ENCODE results near the gene CCL26.
"Not testable (repeated sequence)": the region's sequence is repeated elsewhere in the genome, so short reads cannot be mapped to it uniquely, and the experiment has no call there.

Gene CCL26

GRCh38 chr7:75738604-75738974, 33.4 kb downstream of the CCL26 start, which contains the start of gene HIP1:
HIP1 (minus strand) TSS chr7:75738941; CDS start chr7:75738920, 21 bp downstream.
- no peak for DNase-seq

- DNase-seq: no peak
Observed at GRCh38 chr7:75737856-75738603, 34.0 kb downstream of the CCL26 start.

- no peak for DNase-seq
Observed at GRCh38 chr7:75735581-75736350, 36.2 kb downstream of the CCL26 start.

- DNase-seq: no peak
Observed at GRCh38 chr7:75734586-75735458, 37.2 kb downstream of the CCL26 start.

- no peak for DNase-seq
Observed at GRCh38 chr7:75732764-75733630, 39.0 kb downstream of the CCL26 start.

GRCh38 chr7:75732016-75732521, 39.9 kb downstream of the CCL26 start:
- DNase-seq: no peak

- DNase-seq: no peak
Observed at GRCh38 chr7:75729851-75730274, 42.1 kb downstream of the CCL26 start.

GRCh38 chr7:75727881-75728593, 44.0 kb downstream of the CCL26 start:
- no peak for DNase-seq

- not testable (repeated sequence) for DNase-seq
Observed at GRCh38 chr7:75727351-75727750, 44.7 kb downstream of the CCL26 start.

GRCh38 chr7:75725306-75725705, 46.7 kb downstream of the CCL26 start:
- no peak for DNase-seq

- DNase-seq: no peak
Observed at GRCh38 chr7:75723444-75723843, 48.6 kb downstream of the CCL26 start.

GRCh38 chr7:75722373-75722772, 49.6 kb downstream of the CCL26 start:
- DNase-seq: no peak

- DNase-seq: not testable (repeated sequence)
Observed at GRCh38 chr7:75721922-75722321, 50.1 kb downstream of the CCL26 start.

GRCh38 chr7:75721426-75721825, 50.6 kb downstream of the CCL26 start:
- no peak for DNase-seq

- DNase-seq: no peak
Observed at GRCh38 chr7:75719626-75720025, 52.4 kb downstream of the CCL26 start.

Data from NCI-H1436 treated with DMSO at 0.1 percent for 48 hours (cell line).